Cardiac septum (tissue), 1 donor: ENCODE measurements around the gene ZNF17. TPM values are rescaled to one million over a fixed set of nuclear protein-coding genes. Genes with fewer than 3 reads are reported as not detected.
"Not testable (repeated sequence)": the region's sequence is repeated elsewhere in the genome, so short reads cannot be mapped to it uniquely, and the experiment has no call there.

Experiments
- DNase-seq: peaks from one replicate; pipeline ENCODE4 v3.0.0-alpha.2; 2020; ENCODE audit warnings: low spot score
- intact Hi-C: fragments of 100-400 bp; cut with DNase I; formaldehyde crosslinking; loops from one replicate; pipeline ENCODE4 v1.14.0; 2022
- long read RNA-seq: library from polyadenylated mRNA; unstranded; transcript quantifications from one replicate; pipeline ENCODE4 v2.0.0, GENCODE V29; 2021
- total RNA-seq: library from RNA; stranded (reverse); fragmentation: NEBNext Ultra II Directional; extraction: Animal tissue kit (Norgen Biotek cat#: 25700); gene quantifications from one replicate; pipeline ENCODE4 v1.2.1, GENCODE V29; 2021
- donor health status: DM: no; HTN: no; CAD: no.

Gene ZNF17
- total RNA-seq, result 10.1 TPM
- long read RNA-seq, partial matches to known transcripts, result 0 of 4 reads
- long read RNA-seq, other reads (novel, unspliced or antisense), result 0 of 4 reads

DNA sequence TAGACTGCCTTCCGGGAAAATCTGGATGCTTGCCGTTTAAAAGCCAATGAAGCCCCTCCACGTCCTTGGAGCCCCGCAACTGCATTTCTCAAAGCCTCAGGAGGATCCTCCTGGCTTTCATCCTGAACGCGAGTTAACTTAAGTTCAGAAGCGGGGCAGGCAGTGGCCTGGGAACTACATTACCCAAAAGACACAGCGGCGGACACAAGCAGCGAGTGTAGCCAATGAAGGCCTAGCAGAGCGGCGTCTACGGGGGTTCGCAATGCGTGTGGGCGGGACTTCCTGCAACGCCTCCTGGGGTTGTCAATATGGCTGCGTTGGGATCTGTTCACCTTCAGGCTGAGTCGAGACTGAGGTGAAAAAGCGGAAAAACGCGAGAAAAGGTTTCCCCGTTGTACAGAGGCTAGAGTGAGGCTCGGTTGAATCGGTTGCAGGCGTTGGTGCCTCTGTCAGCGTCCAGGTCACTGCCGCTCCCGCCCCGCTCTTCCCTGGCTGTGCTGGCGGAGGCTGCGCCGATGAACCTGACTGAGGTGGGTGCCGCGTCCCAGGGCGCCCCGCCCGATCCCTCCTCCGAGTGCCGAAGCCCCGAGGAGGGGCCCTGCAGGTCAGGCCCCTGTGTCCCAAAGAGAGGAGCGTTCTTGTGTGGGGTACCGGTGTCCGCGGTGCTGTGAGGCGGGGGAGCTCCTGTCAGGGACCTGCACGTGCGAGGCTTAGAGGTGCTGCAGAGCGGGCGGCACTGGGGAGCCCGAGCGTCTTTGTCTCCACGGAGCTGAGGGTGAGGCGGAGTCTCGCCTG is at the start of gene ZNF17:
Gene ZNF17 (plus strand): TSS at position 285 of the 795 bp plus-strand sequence. CDS start 2,455 bp downstream, outside the sequence.
- intact Hi-C loops, result no loop called here
- DNase-seq, result peak; percentile 96

DNA sequence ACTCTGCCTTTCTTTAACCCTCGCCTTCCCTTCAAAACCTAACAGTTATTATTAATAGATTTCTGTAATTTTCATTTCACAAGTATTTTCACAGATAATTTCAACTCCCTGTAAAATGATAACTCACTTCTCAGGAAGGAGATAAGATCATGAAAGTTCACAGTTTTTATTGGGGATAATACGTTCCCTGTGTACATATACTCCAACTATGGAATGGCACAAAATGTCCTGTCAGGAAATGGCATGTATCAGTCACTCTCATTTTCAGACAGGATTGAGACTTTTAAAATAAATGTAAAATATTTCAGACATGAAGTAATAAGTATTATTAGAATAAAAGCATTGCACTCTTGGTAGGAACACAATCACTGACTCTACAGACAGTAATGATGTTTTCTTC is 48.5 kb upstream of the ZNF17 start:
- intact Hi-C loops, result loop anchor here (2.0 to 5.0 kb wide), 2 partner anchors 26 to 40 kb away; partner anchors contain the start of genes ZNF543 and ZNF548
- DNase-seq, result no peak

DNA sequence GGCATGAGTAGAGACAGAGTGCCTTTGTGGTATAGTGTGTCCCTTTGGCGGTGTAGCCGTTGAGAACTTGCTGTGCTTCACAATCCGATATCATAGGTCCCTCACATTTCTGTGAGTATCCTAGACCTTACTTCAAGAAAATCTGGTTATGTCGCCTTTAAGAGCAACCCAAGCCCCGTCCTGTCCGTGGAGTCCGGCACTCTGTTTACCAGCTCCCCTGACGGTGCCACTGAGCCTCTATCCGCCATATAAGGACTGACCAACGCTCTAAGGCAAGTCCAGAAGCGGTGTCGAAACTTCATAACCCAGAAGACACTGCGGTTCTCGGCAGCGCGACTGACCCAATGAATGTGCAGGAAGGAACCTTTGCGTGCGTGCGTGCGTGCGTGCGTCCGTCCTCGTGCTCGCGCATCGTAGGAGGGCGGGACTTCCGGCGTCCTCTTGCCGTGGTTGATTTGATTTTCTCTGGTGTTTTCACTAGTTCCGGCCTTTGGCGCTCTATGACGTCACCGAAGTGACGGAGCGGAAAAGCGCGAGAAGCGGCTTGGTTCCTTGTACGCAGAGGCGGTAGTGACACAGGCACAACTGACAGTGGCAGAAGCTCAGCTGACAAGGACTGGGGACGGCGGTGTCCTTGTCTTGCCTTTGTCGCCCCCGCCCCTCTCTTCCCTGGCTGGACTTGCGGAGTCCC is 47.8 kb upstream of the ZNF17 start, which contains the start of the genes TRAPPC2B and ZNF547:
Gene TRAPPC2B (plus strand): TSS at position 555 of the 691 bp plus-strand sequence. CDS start 1,283 bp downstream, outside the sequence.
Gene ZNF547 (plus strand): TSS at position 555 of the 691 bp plus-strand sequence. CDS start 5,005 bp downstream, outside the sequence.
- intact Hi-C loops, result loop anchor here (1.0 to 5.0 kb wide), 3 partner anchors 26 to 83 kb away; partner anchors contain the start of genes ZNF460, ZNF543 and ZNF548
- peak; percentile 99 for DNase-seq

DNA sequence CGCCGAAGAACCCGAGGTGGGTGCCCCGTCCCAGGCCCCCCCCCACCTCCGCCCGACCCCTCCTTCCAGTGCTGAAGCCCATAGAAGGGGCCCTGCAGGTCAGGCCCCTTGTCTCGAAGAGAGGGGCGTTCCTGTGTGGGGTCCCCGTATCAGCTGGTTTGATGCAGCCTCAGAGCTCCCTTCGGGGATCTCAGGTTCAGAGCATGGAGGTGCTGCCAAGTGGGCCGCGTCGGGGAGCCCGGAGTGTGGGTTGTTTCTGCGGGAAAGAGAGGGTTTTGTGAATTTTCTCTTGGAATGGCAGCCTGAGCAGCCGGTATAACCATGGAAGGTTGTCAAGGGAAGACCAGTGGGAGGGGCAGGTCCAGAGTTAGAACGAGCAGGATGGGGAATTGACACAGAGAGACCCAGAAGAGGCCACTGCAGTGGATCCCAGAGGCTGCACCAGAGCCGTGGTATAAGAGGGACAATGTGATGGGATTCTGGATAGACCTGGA is 47.2 kb upstream of the ZNF17 start:
- intact Hi-C loops, result loop anchor here (1.0 to 5.0 kb wide), 3 partner anchors 25 to 83 kb away; partner anchors contain the start of genes ZNF460, ZNF543 and ZNF548
- no peak for DNase-seq

DNA sequence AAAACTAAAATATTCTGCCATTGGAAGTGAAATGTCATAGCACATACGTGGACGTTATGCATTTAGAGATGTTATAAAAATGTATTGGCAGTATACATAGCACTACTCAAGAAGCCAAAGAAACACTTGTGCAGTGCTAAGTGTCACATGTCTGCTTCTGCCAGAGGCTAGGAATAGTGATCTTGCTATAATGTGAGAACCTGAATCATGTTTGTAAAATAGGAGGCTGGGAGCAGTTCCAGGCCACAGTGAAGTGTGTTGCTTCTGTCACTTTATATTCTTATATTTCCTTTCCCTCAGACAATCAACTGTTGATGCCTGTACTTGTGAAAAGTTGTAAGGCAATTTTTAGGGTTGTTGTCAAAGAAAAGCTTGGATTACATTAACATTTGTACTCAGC is 44.2 kb upstream of the ZNF17 start:
- intact Hi-C loops, result no loop called here
- DNase-seq, result no peak

DNA sequence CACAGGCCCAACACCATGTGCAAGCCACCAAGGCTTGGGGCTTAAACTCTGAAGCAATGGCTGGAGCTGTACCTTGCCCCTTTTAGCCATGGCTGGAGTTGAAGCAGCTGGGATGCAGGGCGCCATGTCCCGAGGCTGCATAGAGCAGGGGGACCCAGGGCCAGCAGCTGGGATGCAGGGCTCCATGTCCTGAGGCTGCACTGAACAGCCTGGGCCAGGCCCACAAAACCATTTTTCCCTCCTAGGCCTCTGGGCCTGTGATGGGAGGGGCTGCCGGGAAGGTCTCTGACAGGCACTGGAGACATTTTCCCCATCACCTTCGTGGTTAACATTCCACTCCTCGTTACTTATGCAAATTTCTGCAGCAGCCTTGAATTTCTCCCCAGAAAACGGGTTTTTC is 36.8 kb upstream of the ZNF17 start:
- DNase-seq, result no peak
- intact Hi-C loops, result no loop called here

DNA sequence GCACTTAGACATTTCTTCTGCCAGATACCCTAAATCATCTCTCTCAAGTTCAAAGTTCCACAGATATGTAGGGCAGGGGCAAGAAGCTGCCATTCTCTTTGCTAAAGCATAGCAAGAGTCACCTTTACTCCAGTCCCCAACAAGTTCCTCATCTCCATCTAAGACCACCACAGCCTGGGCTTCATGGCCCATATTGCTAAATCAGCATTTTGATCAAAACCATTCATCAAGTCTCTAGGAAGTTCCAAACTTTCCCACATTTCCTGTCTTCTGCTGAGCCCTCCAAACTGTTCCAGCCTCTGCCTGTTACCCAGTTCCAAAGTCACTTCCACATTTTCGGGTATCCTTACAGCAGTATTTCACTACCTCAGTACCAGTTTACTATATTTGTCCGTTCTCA is 36.3 kb upstream of the ZNF17 start:
- intact Hi-C loops, DNase-seq: not testable (repeated sequence)

DNA sequence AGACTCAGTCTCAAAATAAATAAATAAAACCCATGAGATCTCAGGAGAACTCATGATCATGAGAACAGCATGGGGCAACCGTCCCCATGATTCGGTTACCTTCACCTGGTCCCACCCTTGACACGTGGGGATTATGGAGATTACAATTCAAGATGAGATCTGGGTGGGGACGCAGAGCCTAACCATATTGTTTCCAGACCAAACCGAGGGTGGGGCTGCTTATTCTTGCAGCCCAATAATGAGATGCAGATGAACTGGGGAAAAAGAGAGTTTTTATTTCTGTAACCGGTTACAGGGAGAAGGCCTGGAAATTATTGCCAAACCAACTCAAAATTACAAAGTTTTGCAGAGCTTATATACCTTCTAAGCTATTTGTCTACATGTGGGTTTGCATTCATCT is 34.8 kb upstream of the ZNF17 start:
- intact Hi-C loops, result no loop called here
- DNase-seq, result no peak

DNA sequence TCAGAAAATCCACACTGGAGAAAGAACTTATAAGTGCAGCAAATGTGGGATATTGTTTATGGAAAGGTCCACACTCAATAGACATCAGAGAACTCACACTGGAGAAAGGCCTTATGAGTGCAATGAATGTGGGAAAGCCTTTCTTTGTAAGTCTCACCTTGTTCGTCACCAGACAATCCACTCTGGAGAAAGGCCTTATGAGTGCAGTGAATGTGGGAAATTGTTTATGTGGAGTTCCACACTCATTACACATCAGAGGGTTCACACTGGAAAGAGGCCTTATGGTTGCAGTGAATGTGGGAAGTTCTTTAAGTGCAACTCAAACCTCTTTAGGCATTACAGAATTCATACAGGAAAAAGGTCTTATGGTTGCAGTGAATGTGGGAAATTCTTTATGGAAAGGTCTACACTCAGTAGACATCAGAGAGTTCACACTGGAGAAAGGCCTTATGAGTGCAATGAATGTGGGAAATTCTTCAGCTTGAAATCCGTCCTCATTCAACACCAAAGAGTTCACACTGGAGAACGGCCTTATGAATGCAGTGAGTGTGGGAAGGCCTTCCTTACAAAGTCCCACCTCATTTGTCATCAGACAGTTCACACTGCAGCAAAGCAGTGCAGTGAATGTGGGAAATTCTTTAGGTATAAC is 33.3 kb upstream of the ZNF17 start:
- DNase-seq, result no peak
- intact Hi-C loops, result no loop called here

DNA sequence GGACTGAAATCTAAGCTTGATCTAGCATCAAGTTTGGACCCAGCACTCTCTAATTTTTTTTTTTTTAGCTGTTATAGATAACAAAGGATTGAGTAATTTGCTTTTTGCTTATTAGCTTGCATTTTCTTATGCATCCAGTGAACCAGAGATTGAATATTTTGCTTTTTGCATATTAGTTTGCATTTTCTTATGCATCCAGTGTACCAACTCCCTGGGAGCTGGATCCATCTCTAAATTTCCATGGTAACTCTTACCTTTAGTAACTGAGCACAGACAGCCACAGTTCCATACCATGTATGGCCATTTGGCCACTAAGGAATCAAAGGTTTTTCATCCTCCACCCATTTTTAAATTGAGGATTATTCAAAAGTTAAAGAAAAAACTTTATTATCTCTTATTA is 30.0 kb upstream of the ZNF17 start:
- intact Hi-C loops, result no loop called here
- DNase-seq, result no peak

DNA sequence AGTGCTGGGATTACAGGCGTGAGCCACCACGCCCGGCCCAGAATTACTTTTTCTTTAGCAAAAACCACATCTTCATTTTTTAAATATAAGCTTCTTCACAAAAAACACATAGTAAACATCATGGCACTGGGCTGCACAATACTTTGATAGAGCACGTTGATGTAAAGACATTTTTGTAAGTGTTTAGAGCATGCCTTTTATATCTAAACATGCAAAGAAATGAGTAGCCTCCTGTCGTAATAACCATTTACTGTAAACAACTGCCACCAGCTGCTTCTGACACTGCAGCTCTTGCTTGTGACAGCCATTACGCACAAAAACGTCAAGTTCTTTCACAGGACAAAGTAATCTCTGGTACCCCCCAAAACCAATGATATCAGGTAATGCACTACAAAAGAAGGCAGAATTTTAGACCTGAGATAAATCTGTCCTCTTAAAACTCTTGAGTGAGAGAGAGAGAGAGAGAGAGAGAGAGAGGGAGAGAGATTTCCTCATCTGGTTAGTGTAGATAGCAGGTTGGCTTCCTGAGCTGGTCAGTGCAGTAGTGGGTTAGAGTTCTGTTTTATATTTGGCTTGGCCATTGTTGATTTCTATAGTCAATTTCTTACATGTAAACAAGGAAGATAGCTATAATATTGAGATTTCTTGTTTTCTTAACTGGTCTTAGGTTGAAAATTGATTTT is 28.0 kb upstream of the ZNF17 start:
- DNase-seq, result no peak
- intact Hi-C loops, result no loop called here

DNA sequence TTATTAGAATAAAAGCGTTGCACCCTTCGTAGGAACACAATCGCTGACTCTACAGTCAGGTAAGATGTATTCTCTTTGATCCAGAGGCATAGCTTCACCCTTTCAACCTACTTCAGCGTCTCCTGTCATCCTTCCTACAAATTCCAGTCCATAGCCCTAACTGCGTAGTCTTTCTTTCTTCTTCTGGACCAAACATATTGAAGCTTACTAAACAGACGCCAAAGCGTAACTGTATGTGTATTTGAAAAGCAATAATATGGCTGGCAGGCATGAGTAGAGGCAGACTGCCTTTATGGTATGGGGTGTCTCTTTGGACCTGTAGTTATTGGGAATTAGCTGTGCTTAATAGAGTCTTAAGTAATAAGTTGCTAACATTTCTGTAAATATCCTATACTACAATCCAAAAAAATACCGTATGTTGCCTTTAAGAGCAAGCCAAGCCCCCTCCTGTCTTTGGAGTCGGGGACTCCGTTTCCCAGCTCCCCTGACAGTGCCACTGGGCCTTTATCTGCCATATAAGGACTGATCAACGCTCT is 21.7 kb upstream of the ZNF17 start:
- DNase-seq, result no peak
- intact Hi-C loops, result loop anchor here (2.0 kb wide), 1 partner anchor 26 kb away; the partner anchor contains the start of genes TRAPPC2B and ZNF547

DNA sequence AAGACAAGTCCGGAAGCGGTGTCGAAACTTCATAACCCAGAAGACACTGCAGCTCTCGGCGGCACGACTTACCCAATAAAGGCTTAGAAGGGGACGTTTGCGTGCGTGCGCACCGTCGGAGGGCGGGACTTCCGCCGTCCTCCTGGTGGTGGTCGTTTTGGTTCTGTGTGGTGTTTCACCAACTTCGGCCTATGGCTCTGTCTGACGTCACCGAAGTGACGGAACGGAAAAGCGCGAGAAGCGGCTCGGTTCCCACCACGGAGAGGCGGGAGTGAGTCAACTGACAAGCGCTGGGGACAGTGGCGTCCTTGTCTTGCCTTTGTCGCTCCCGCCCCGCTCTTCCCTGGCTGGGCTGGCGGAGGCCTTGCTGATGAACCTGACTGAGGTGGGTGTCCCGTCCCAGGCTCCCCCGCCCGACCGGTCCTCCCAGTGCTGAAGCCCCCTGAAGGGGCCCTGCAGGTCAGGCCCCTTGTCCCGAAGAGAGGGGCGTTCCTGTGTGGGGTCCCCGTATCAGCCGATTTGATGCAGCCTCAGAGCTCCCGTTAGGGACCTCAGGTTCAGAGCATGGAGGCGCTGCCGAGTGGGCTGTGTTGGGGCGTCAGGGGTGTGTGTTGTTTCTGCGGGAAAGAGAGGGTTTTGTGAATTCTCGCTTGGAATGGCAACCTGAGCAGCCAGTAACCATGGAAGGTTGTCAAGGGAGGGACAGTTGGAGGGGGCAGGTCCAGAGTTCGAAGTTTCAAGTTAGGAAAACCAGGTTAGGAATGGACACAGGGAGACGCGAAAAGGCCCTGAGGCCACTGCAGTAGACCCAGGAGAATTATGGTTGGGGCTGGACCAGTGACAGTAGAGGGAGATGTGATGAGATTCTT is 21.0 kb upstream of the ZNF17 start, which contains the start of gene ZNF548:
Gene ZNF548 (plus strand): TSS at position 125 of the 869 bp plus-strand sequence. CDS start 246 bp downstream, at position 371.
- DNase-seq, result peak; percentile 95
- intact Hi-C loops, result loop anchor here (2.0 to 5.0 kb wide), 2 partner anchors 27 to 38 kb away; partner anchors contain the start of genes TRAPPC2B, ZNF304 and ZNF547

DNA sequence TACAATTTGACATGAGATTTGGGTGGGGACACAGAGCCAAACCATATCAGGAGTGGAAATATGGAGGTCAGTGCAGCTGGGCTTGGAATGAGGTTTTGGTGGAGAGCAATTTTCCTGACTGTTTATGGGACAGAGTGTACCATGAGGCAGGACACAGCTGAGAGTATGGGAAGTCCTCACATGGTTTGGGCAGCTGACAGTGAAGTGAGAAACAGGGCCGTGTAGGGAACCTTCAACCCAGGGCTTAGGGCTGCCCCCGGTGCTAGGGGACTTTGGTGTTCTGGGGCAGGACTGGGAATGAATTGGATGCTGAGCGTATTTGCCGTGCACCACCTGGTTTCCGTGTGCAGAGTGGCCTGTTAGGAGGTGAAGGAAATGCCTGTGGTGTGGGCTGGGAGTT is 15.3 kb upstream of the ZNF17 start:
- intact Hi-C loops, result no loop called here
- DNase-seq, result no peak

DNA sequence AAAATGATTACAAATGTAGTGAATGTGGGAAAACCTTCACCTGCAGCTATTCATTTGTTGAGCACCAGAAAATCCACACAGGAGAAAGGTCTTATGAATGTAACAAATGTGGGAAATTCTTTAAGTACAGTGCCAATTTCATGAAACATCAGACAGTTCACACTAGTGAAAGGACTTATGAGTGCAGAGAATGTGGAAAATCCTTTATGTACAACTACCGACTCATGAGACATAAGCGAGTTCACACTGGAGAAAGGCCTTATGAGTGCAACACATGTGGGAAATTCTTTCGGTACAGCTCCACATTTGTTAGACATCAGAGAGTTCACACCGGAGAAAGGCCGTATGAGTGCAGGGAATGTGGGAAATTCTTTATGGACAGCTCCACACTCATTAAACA is 12.1 kb upstream of the ZNF17 start:
- DNase-seq, result no peak
- intact Hi-C loops, result no loop called here

DNA sequence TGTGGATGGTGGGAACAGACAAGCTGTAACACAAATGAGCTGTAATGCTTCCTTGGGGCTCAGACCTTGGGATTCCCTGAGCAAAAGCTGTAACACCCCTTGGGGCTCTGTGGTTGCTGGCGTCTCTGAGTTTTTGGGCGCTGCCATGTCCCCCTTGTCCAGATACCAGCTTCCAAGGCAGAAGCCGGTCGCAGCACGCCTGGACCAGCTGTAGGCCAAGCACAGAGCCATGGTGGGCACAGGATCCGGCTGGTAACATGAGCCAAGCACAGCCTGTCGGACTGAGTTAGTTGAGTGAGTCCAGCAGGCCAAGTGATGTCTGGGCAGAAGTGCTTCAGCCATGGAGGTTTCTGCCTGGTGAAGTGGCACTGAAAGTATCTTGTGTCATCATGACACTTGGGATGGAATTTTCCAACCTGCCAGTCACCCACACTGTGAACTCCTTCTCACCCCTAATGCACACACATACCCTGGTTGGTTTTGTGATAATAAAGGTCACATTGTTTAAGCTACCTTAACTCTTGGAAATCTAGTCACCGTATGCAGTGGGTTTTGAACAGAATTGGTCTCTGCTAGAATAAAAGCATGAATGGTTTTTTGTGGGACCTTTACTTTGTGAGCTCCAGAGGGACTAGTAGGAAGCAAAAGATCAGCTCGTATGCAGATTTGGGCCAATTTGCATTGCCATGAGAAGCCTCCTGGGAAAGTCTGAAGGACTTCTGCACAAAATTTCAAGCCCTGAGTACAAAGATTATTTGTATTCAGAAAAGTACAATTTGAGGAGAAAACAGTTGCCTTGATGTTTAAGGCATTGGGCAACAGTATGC is 7.0 kb upstream of the ZNF17 start:
- no peak for DNase-seq
- intact Hi-C loops, result no loop called here
